Uterus (tissue), 4 donors: Measurements from ENCODE around the gene IPO4. TPM values are rescaled to one million over a fixed set of nuclear protein-coding genes. Genes with fewer than 3 reads are reported as not detected.

Experiments
- DNase-seq, 2 donors: peaks; one replicate each; pipeline ENCODE4 v3.0.0-alpha.2; 2019 to 2020
- H3K27ac ChIP-seq, 2 donors: fragments of 200-600 bp; sonication (generic); 1 replicate in 1 of 2; 2 replicates in 1 of 2; pipeline ENCODE4 v1.5.1; 2016 to 2018
- H3K27me3 ChIP-seq, 2 donors: fragments of 200-600 bp; sonication (generic); one replicate each; pipeline ENCODE4 v1.5.1; 2018 to 2019; ENCODE audit warnings: control low read depth in 1 of 2
- H3K36me3 ChIP-seq, 2 donors: fragments of 200-600 bp; sonication (generic); one replicate each; pipeline ENCODE4 v1.5.1; 2019; ENCODE audit warnings: control low read depth in 1 of 2
- H3K4me1 ChIP-seq, 2 donors: fragments of 200-600 bp; sonication (generic); one replicate each; pipeline ENCODE4 v1.5.1; 2018 to 2019; ENCODE audit warnings: control low read depth in 1 of 2
- H3K4me3 ChIP-seq, 2 donors: fragments of 200-600 bp; sonication (generic); 1 replicate in 1 of 2; 2 replicates in 1 of 2; pipeline ENCODE4 v1.5.1; 2018 to 2019; ENCODE audit warnings: mild to moderate bottlenecking in 1 of 2
- H3K9me3 ChIP-seq, 2 donors: fragments of 200-600 bp; sonication (generic); one replicate each; pipeline ENCODE4 v1.5.1; 2019; ENCODE audit warnings: control low read depth in 1 of 2
- POLR2A ChIP-seq, 2 donors: fragments of 450-650 bp; IDR thresholded peaks; one replicate each; pipeline ENCODE4 v1.6.1; 2016; ENCODE audit warnings: antibody characterized with exemption in 2 of 2, mild to moderate bottlenecking in 1 of 2, moderate library complexity in 1 of 2
- intact Hi-C: fragments of 100-400 bp; cut with DNase I; formaldehyde crosslinking; loops from one replicate; pipeline ENCODE4 v1.15.1; 2023; ENCODE audit warnings: low total_unique reads
- total RNA-seq, 4 donors: library from RNA; depleted of rRNA in 3 of 4; stranded (reverse); fragments of >200 nt in 3 of 4; gene quantifications; one replicate each; pipeline versions ENCODE4 v1.1.0 to v1.2.4, GENCODE V29; 2014 to 2023
- TF ChIP-seq, protein P1 (sequence below), 4 experiments: fragments of 200-600 bp in 2 of 4; fragments of 450-650 bp in 2 of 4; sonication (generic) in 2 of 4; IDR thresholded peaks; one replicate each; pipeline ENCODE4 v1.5.1; 2016 to 2019; ENCODE audit warnings: antibody characterized with exemption in 4 of 4, mild to moderate bottlenecking in 2 of 4, moderate library complexity in 1 of 4
- donor health status: DM: yes; HTN: yes; CAD: no.

Gene IPO4
- total RNA-seq, 4 donors from 2014 or later: 3.1 to 33.7 (median 29.6) TPM

DNA sequence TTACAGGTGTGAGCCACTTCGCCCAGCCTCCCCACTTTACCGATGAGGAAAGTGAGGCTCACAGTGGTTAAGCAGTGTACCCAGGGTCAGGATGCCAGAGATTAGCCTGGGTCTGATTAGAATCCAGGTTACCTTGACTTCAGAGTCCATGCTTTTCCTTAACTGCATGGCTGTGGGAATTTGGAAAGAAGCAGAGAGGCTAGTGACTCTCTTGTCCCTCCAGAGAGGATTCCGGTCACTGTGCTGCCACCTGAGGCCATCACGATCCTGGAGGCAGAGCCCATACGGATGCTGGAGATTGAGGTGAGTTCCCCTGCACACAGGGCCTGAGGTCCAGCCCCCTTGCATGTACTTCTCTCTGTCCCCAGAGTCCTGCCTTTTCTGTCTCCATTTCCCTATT lies 12.0 kb downstream of the IPO4 start:
- Histone ChIP-seq H3K27ac (no peak overlapping the region), H3K9me3 (no peaks in the 10 kb centered on the region), H3K36me3 (no peaks in the 10 kb centered on the region), H3K27me3 (no peaks in the 10 kb centered on the region), H3K4me3 (no peak overlapping the region), H3K4me1 (no peaks in the 10 kb centered on the region)
- no peak for DNase-seq
- intact Hi-C loops: no loop called here
- TF ChIP-seq, protein P1, sequence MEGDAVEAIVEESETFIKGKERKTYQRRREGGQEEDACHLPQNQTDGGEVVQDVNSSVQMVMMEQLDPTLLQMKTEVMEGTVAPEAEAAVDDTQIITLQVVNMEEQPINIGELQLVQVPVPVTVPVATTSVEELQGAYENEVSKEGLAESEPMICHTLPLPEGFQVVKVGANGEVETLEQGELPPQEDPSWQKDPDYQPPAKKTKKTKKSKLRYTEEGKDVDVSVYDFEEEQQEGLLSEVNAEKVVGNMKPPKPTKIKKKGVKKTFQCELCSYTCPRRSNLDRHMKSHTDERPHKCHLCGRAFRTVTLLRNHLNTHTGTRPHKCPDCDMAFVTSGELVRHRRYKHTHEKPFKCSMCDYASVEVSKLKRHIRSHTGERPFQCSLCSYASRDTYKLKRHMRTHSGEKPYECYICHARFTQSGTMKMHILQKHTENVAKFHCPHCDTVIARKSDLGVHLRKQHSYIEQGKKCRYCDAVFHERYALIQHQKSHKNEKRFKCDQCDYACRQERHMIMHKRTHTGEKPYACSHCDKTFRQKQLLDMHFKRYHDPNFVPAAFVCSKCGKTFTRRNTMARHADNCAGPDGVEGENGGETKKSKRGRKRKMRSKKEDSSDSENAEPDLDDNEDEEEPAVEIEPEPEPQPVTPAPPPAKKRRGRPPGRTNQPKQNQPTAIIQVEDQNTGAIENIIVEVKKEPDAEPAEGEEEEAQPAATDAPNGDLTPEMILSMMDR (IDR thresholded peaks at IDR 0.05): no peak
- no peak for TF ChIP-seq POLR2A (IDR thresholded peaks at IDR 0.05)

DNA sequence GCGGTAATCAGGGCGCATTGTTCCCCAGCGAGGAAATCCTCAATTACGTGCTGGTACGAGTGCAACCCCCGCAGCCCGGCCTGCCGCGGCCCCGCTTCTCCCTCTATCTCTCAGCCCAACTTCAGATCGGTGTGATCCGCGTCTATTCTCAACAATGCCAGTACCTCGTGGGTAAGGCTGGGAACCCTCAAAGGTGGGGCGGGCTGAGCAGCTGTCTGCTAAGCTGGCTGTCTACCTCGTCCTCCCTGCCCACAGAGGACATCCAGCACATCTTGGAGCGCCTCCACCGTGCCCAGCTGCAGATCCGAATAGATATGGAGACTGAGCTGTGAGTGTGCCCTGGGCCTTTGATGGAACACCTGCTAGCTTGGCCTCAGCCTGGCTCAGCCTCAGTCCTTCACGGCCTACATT lies 15.7 kb downstream of the IPO4 start:
- Histone ChIP-seq H3K9me3 (no peaks in the 10 kb centered on the region), H3K27ac (peak overlapping the region in 1 of 2 donors; percentile 26)
- no peak for DNase-seq

DNA sequence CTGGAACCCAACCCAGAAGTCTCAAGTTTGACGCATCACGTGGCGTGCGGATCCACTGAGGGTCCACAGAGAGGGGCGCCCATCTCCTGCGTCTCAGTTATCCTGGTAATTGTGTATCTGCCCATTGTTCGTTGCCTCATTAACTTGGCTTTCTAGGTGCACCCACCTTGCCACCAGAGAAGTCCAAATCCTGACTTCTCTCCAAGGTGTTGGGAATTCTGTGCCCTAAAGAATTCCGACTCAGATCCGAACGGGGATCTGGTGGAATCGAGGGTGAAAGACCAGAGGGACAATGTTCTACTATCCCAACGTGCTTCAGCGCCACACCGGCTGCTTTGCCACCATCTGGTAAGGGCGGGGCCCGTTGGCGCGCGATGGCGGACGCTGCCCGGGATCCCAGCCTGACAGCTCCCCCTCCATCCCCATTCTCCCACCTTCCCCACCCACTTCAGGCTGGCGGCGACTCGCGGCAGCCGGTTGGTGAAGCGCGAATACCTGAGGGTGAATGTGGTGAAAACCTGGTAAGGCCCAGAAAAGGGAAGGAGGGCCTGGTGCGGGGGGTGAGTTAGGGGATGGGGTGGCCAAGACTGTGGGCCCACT lies 16.3 kb downstream of the IPO4 start:
- Histone ChIP-seq H3K27me3 (no peaks in the 10 kb centered on the region), H3K36me3 (no peaks in the 10 kb centered on the region), H3K4me1 (no peaks in the 10 kb centered on the region), H3K9me3 (no peaks in the 10 kb centered on the region), H3K27ac (peak overlapping the region in 1 of 2 donors; percentile 26), H3K4me3 (peak overlapping the region; percentile 25 to 27)
- no peak for TF ChIP-seq POLR2A (IDR thresholded peaks at IDR 0.05)
- TF ChIP-seq, protein P1 (IDR thresholded peaks at IDR 0.05): no peak
- intact Hi-C loops: no loop called here
- no peak for DNase-seq

More for the DNA sequence above, 15.7 kb downstream of the IPO4 start:
- H3K27me3 ChIP-seq: no peaks in the 10 kb centered on the region
- no peak overlapping the region for H3K4me3 ChIP-seq
- no peaks in the 10 kb centered on the region for H3K4me1 ChIP-seq
- no peaks in the 10 kb centered on the region for H3K36me3 ChIP-seq
- no peak for TF ChIP-seq POLR2A (IDR thresholded peaks at IDR 0.05)
- TF ChIP-seq, protein P1 (IDR thresholded peaks at IDR 0.05): no peak
- intact Hi-C loops: no loop called here

DNA sequence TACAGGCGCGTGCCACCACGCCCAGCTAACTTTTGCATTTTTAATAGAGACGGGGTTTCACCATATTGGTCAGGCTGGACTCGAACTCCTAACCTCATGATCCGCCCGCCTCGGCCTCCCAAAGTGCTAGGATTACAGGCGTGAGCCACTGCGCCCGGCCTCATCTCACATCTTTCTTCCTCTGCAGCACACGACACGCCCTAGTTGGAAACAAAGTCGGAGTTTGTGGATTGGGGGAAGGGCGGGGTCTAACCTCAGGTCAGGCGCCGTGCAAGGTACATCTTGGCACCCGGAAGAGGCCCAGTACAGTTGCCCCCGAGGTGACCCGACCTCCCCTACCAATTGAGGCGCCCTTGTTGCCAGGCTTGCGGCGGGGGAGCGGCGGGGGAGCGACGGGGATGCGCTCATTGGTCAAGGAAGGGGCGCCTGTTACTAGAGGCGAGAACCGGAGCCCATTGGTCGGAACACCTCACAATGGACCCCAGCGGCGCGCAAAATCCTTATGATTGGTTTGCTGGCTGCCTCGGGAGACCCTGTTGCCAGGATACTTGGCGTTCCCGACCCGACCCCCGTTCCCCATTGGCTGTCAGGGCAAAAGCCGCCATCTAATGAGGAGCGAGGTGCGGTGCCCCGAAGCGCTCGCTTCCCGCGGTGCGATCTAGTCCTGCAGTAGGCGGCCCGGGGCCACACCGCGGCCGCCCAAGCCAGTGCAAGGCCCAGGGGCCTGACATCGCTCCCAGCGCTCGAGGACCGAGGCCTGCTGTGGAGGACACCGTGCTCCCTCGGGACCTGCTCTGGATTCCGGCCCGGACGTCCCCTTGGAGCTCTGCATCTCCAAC lies 17.0 kb downstream of the IPO4 start, which contains the start of gene REC8:
Gene REC8 (plus strand): TSS at position 659 of the 839 bp plus-strand sequence. CDS start 473 bp downstream, outside the sequence.
- H3K27me3 ChIP-seq: no peaks in the 10 kb centered on the region
- no peaks in the 10 kb centered on the region for H3K4me1 ChIP-seq
- no peaks in the 10 kb centered on the region for H3K9me3 ChIP-seq
- TF ChIP-seq POLR2A (IDR thresholded peaks at IDR 0.05): no peak
- TF ChIP-seq, protein P1 (IDR thresholded peaks at IDR 0.05): no peak
- intact Hi-C loops: no loop called here
- peak; percentile 50 to 81 for DNase-seq
- no peaks in the 10 kb centered on the region for H3K36me3 ChIP-seq
- peak within 1 kb of the TSS in 1 of 2 donors; percentile 26 for H3K27ac ChIP-seq
- H3K4me3 ChIP-seq: peak within 1 kb of the TSS; percentile 25 to 27
